T-cell (primary cell): ENCODE data around the gene AP2A2. TPM values are rescaled to one million over a fixed set of nuclear protein-coding genes. Genes with fewer than 3 reads are reported as not detected.
A peak's percentile ranks its signal among the peaks of the same experiment; 100 is the strongest.

Source experiments
- ATAC-seq, 4 experiments: fragments of 200-7000 bp in 3 of 4; fragments of 150-1000 bp in 1 of 4; cut with Tn5 transposase; replicated peaks in 1 of 4; 1 replicate in 3 of 4; 2 replicates in 1 of 4; pipeline ENCODE4 v1.10.0; 2021; ENCODE audit warnings: moderate library complexity in 3 of 4, mild to moderate bottlenecking in 2 of 4, moderate number of reproducible peaks in 1 of 4
- CTCF ChIA-PET, 2 donors: fragments of 300-600 bp; sonication (Branson Sonifier 250); formaldehyde crosslinking; loops; one replicate each; lab custom pipeline; 2022; ENCODE audit warnings: antibody characterized with exemption in 2 of 2; lab: Charles Lee
- POLR2A ChIA-PET, 2 donors: fragments of 300-600 bp; sonication (Branson Sonifier 250); formaldehyde crosslinking; loops; one replicate each; lab custom pipeline; 2022; ENCODE audit warnings: antibody characterized with exemption in 2 of 2; lab: Charles Lee
- DNase-seq, 35 experiments: peaks; one replicate each; pipeline versions ENCODE4 v3.0.0 to v3.0.0-alpha.2; 2013 to 2023
- H3K27ac ChIP-seq: one replicate; pipeline ENCODE4 v1.5.1; 2013; ENCODE audit warnings: low read length
- H3K27me3 ChIP-seq, 2 experiments: replicated peaks in 1 of 2; 1 replicate in 1 of 2; 2 replicates in 1 of 2; pipeline versions ENCODE4 v1.6.1 to v1.7.0; 2013; ENCODE audit warnings: low read length in 1 of 2, mixed read lengths in 1 of 2; ENCODE audit not compliant: control insufficient read depth in 2 of 2, insufficient read depth in 2 of 2; ENCODE audit errors: extremely low read depth in 1 of 2
- H3K36me3 ChIP-seq, 2 donors: 1 replicate in 1 of 2; 2 replicates in 1 of 2; pipeline versions ENCODE4 v1.6.1 to v1.7.0; 2013; ENCODE audit warnings: low read length in 1 of 2; ENCODE audit not compliant: control insufficient read depth in 2 of 2, insufficient read depth in 1 of 2; ENCODE audit errors: extremely low read depth in 1 of 2
- H3K4me1 ChIP-seq, 2 experiments: 1 replicate in 1 of 2; 2 replicates in 1 of 2; pipeline versions ENCODE4 v1.6.1 to v1.7.0; 2013; ENCODE audit warnings: low read length in 2 of 2, mixed read lengths in 1 of 2; ENCODE audit not compliant: insufficient read depth in 2 of 2, control insufficient read depth in 1 of 2; ENCODE audit errors: extremely low read depth in 1 of 2
- H3K4me3 ChIP-seq, 2 donors: 1 replicate in 1 of 2; 2 replicates in 1 of 2; pipeline versions ENCODE4 v1.5.1 to v1.7.0; 2013; ENCODE audit warnings: mild to moderate bottlenecking in 2 of 2, low read length in 1 of 2, moderate library complexity in 1 of 2; ENCODE audit not compliant: control insufficient read depth in 1 of 2; ENCODE audit errors: extremely low read depth in 1 of 2
- H3K9me3 ChIP-seq: 2 replicates; pipeline ENCODE4 v1.7.0; 2013
- H3K27ac Mint-ChIP-seq, 2 donors: one replicate each; pipeline ENCODE4 v1.8.0; 2020 to 2021; ENCODE audit warnings: mild to moderate bottlenecking in 2 of 2, mixed read lengths in 2 of 2
- H3K27me3 Mint-ChIP-seq, 2 donors: one replicate each; pipeline ENCODE4 v1.8.0; 2021 to 2022; ENCODE audit warnings: mixed read lengths in 2 of 2
- H3K36me3 Mint-ChIP-seq: one replicate; pipeline ENCODE4 v1.8.0; 2021; ENCODE audit warnings: mixed read lengths
- H3K4me1 Mint-ChIP-seq, 3 donors: one replicate each; pipeline ENCODE4 v1.8.0; 2020 to 2022; ENCODE audit warnings: mixed read lengths in 3 of 3, mild to moderate bottlenecking in 1 of 3
- H3K4me3 Mint-ChIP-seq, 3 donors: one replicate each; pipeline ENCODE4 v1.8.0; 2020 to 2022; ENCODE audit warnings: mild to moderate bottlenecking in 3 of 3, mixed read lengths in 3 of 3, moderate library complexity in 3 of 3
- H3K9me3 Mint-ChIP-seq, 3 donors: one replicate each; pipeline ENCODE4 v1.8.0; 2020 to 2022; ENCODE audit warnings: mixed read lengths in 3 of 3
- WGBS: methylation state at CpG from one replicate; pipeline ENCODE4 v1.1.5; 2013; ENCODE audit warnings: missing lambda C conversion rate; ENCODE audit not compliant: insufficient coverage; 5-methylcytosine and 5-hydroxymethylcytosine counted together
- total RNA-seq, 35 experiments: library from RNA in 6 of 35; stranded (reverse) in 6 of 35; fragments of 120-200 nt in 1 of 35; gene quantifications; one replicate each; pipeline versions ENCODE4 v1.2.1 to v1.2.4 and lab custom pipeline; 2013 to 2026

The AP2A2 gene
- total RNA-seq, 5 donors from 2014 or later (not counting 1 experiment from before 2014, with no cell fraction given) = 59.6 to 85.3 (median 70.8) TPM

GRCh38 chr11:911031-911889 is 14.4 kb upstream of the AP2A2 start:
- DNase-seq (peak in 11 of 35 experiments; percentile 5 to 48 (median 21)), ATAC-seq (peak; percentile 35 to 42 (median 38))
- Mint-ChIP-seq H3K36me3 (no peaks in the 10 kb centered on the region), H3K4me1 (peaks cover 13 to 25% (median 20%) of the 10 kb centered on the region in 3 donors), H3K4me3 (peak overlapping the region; percentile 80 to 85 (median 80)), H3K27ac (peak overlapping the region; percentile 83 to 90), H3K27me3 (no peaks in the 10 kb centered on the region), H3K9me3 (no peaks in the 10 kb centered on the region)
- ChIA-PET POLR2A (interaction anchor here in 1 of 2 donors (0.5 kb wide), 1 partner anchor 10 kb away, joined by 4 read pairs; no protein-coding TSS in a partner anchor), CTCF (no interaction called here)
- Histone ChIP-seq H3K27me3 (no peaks in the 10 kb centered on the region), H3K4me3 (peak overlapping the region; percentile 60 to 72), H3K27ac (no peak overlapping the region), H3K9me3 (no peaks in the 10 kb centered on the region), H3K36me3 (no peaks in the 10 kb centered on the region), H3K4me1 (peaks cover 2 to 27% of the 10 kb centered on the region in 2 experiments)
- WGBS = 3% methylated on average over 66 of the region's 68 CpGs

GRCh38 chr11:911890-912219 is 13.8 kb upstream of the AP2A2 start:
- H3K4me3 Mint-ChIP-seq = peak overlapping the region; percentile 80 to 85 (median 80)
- no peaks in the 10 kb centered on the region for H3K27me3 Mint-ChIP-seq
- POLR2A ChIA-PET = no interaction called here
- no peaks in the 10 kb centered on the region for H3K36me3 ChIP-seq
- peaks cover 13 to 22% (median 20%) of the 10 kb centered on the region in 3 donors for H3K4me1 Mint-ChIP-seq
- H3K27me3 ChIP-seq = no peaks in the 10 kb centered on the region
- H3K27ac ChIP-seq = no peak overlapping the region
- no peaks in the 10 kb centered on the region for H3K36me3 Mint-ChIP-seq
- WGBS = 96% methylated on average over 8 of the region's 11 CpGs
- no peak for ATAC-seq
- H3K4me1 ChIP-seq = peaks cover 2 to 27% of the 10 kb centered on the region in 2 experiments
- no peaks in the 10 kb centered on the region for H3K9me3 Mint-ChIP-seq
- DNase-seq = no peak
- H3K9me3 ChIP-seq = no peaks in the 10 kb centered on the region
- H3K27ac Mint-ChIP-seq = peak overlapping the region; percentile 83 to 90
- CTCF ChIA-PET = interaction anchor here in 1 of 2 donors (0.6 kb wide), 1 partner anchor 11 kb away, joined by 5 read pairs; no protein-coding TSS in a partner anchor
- peak overlapping the region; percentile 60 to 72 for H3K4me3 ChIP-seq

- DNase-seq = no peak
- ChIA-PET CTCF (interaction anchor here in 1 of 2 donors (0.6 kb wide), 1 partner anchor 11 kb away, joined by 5 read pairs; no protein-coding TSS in a partner anchor), POLR2A (no interaction called here)
- Mint-ChIP-seq H3K4me3 (peak overlapping the region; percentile 80 to 85 (median 80)), H3K4me1 (peaks cover 13 to 22% (median 20%) of the 10 kb centered on the region in 3 donors), H3K9me3 (no peaks in the 10 kb centered on the region), H3K27me3 (no peaks in the 10 kb centered on the region), H3K27ac (no peak overlapping the region), H3K36me3 (no peaks in the 10 kb centered on the region)
- ATAC-seq = no peak
- no peak overlapping the region for H3K27ac ChIP-seq
- no peaks in the 10 kb centered on the region for H3K27me3 ChIP-seq
- no peak overlapping the region for H3K4me3 ChIP-seq
- no peaks in the 10 kb centered on the region for H3K9me3 ChIP-seq
- 98% methylated on average over 7 of the region's 14 CpGs for WGBS
- no peaks in the 10 kb centered on the region for H3K36me3 ChIP-seq
- H3K4me1 ChIP-seq = peaks cover 2 to 27% of the 10 kb centered on the region in 2 experiments
Observed at GRCh38 chr11:912266-912665, 13.4 kb upstream of the AP2A2 start.

- DNase-seq (no peak), ATAC-seq (no peak)
- no peak overlapping the region for H3K27ac ChIP-seq
- no peaks in the 10 kb centered on the region for H3K9me3 ChIP-seq
- 100% methylated on average over 2 of the region's 4 CpGs for WGBS
- peak overlapping the region; percentile 19 to 34 (median 31) for H3K4me3 Mint-ChIP-seq
- H3K27me3 ChIP-seq = no peaks in the 10 kb centered on the region
- no peaks in the 10 kb centered on the region for H3K36me3 Mint-ChIP-seq
- H3K36me3 ChIP-seq = no peaks in the 10 kb centered on the region
- peaks cover 13 to 20% (median 18%) of the 10 kb centered on the region in 3 donors for H3K4me1 Mint-ChIP-seq
- H3K27me3 Mint-ChIP-seq = no peaks in the 10 kb centered on the region
- CTCF ChIA-PET = no interaction called here
- no peak overlapping the region for H3K4me3 ChIP-seq
- no peaks in the 10 kb centered on the region for H3K9me3 Mint-ChIP-seq
- POLR2A ChIA-PET = no interaction called here
- H3K4me1 ChIP-seq = peaks cover 2 to 22% of the 10 kb centered on the region in 2 experiments
- no peak overlapping the region for H3K27ac Mint-ChIP-seq
Observed at GRCh38 chr11:913043-913442, 12.6 kb upstream of the AP2A2 start.

GRCh38 chr11:914204-914603 is 11.5 kb upstream of the AP2A2 start:
- 100% methylated on average over 2 of the region's 5 CpGs for WGBS
- Histone ChIP-seq H3K36me3 (no peaks in the 10 kb centered on the region), H3K4me3 (no peak overlapping the region), H3K27ac (no peak overlapping the region), H3K9me3 (no peaks in the 10 kb centered on the region), H3K4me1 (peaks cover 2 to 21% of the 10 kb centered on the region in 2 experiments), H3K27me3 (no peaks in the 10 kb centered on the region)
- ATAC-seq = no peak
- ChIA-PET POLR2A (no interaction called here), CTCF (no interaction called here)
- Mint-ChIP-seq H3K27me3 (no peaks in the 10 kb centered on the region), H3K4me3 (no peak overlapping the region), H3K36me3 (no peaks in the 10 kb centered on the region), H3K27ac (no peak overlapping the region), H3K4me1 (peaks cover 10 to 15% (median 10%) of the 10 kb centered on the region in 3 donors), H3K9me3 (no peaks in the 10 kb centered on the region)
- DNase-seq = no peak

- H3K4me3 Mint-ChIP-seq = no peak overlapping the region
- H3K9me3 Mint-ChIP-seq = no peaks in the 10 kb centered on the region
- no peak overlapping the region for H3K4me3 ChIP-seq
- DNase-seq = no peak
- no peaks in the 10 kb centered on the region for H3K36me3 Mint-ChIP-seq
- ATAC-seq = no peak
- peaks cover 4 to 10% (median 7%) of the 10 kb centered on the region in 3 donors for H3K4me1 Mint-ChIP-seq
- no peaks in the 10 kb centered on the region for H3K9me3 ChIP-seq
- no peaks in the 10 kb centered on the region for H3K36me3 ChIP-seq
- H3K27ac Mint-ChIP-seq = no peak overlapping the region
- H3K27ac ChIP-seq = no peak overlapping the region
- H3K27me3 Mint-ChIP-seq = no peaks in the 10 kb centered on the region
- H3K27me3 ChIP-seq = no peaks in the 10 kb centered on the region
- peaks cover 0 to 14% of the 10 kb centered on the region in 2 experiments for H3K4me1 ChIP-seq
- CTCF ChIA-PET = no interaction called here
- POLR2A ChIA-PET = no interaction called here
- 85% methylated on average over 16 of the region's 21 CpGs for WGBS
Observed at GRCh38 chr11:914747-915501, 10.7 kb upstream of the AP2A2 start.
